NCI-H748 (cell line): ENCODE results near the gene SLFN12L.
A peak's percentile ranks its signal among the peaks of the same experiment; 100 is the strongest.
"Not testable (repeated sequence)": the region's sequence is repeated elsewhere in the genome, so short reads cannot be mapped to it uniquely, and the experiment has no call there.

Source experiments
- DNase-seq: peaks from one replicate; lab custom pipeline; 2025; ENCODE audit not compliant: unreplicated experiment; lab: John Stamatoyannopoulos, UW

SLFN12L gene

GRCh38 chr17:35537601-35538141 is at the start of gene SLFN12L:
Gene SLFN12L (minus strand): TSS chr17:35537678. CDS start chr17:35522364, 15,314 bp downstream.
- no peak for DNase-seq

GRCh38 chr17:35586569-35587073 is 49.1 kb upstream of the SLFN12L start:
- DNase-seq, result no peak

GRCh38 chr17:35584061-35584460 is 46.6 kb upstream of the SLFN12L start:
- DNase-seq, result no peak

GRCh38 chr17:35578929-35579432 is 41.5 kb upstream of the SLFN12L start:
- DNase-seq, result peak; percentile 16

GRCh38 chr17:35578197-35578928 is 40.9 kb upstream of the SLFN12L start, which contains the start of gene PEX12:
Gene PEX12 (minus strand): TSS chr17:35578571. CDS start chr17:35578021, 550 bp downstream.
- peak; percentile 94 for DNase-seq

- peak; percentile 26 for DNase-seq
These were observed 40.3 kb upstream of the SLFN12L start for GRCh38 chr17:35577830-35578196.

GRCh38 chr17:35575759-35576158 is 38.3 kb upstream of the SLFN12L start:
- no peak for DNase-seq

GRCh38 chr17:35569405-35569804 is 31.9 kb upstream of the SLFN12L start:
- DNase-seq, result no peak

GRCh38 chr17:35568561-35568960 is 31.1 kb upstream of the SLFN12L start:
- no peak for DNase-seq

GRCh38 chr17:35566968-35567367 is 29.5 kb upstream of the SLFN12L start:
- no peak for DNase-seq

GRCh38 chr17:35563181-35563580 is 25.7 kb upstream of the SLFN12L start:
- DNase-seq, result not testable (repeated sequence)

- no peak for DNase-seq
These were observed 23.2 kb upstream of the SLFN12L start, which contains the start of gene SLFN14 for GRCh38 chr17:35560703-35561102. Gene SLFN14 (minus strand): TSS chr17:35560819. CDS start chr17:35558062, 2,757 bp downstream.

- no peak for DNase-seq
These were observed 22.2 kb upstream of the SLFN12L start for GRCh38 chr17:35559495-35560210.

GRCh38 chr17:35557353-35557752 is 19.9 kb upstream of the SLFN12L start:
- DNase-seq, result no peak

- no peak for DNase-seq
These were observed 18.2 kb upstream of the SLFN12L start for GRCh38 chr17:35555691-35556090.

- DNase-seq, result no peak
These were observed 17.2 kb upstream of the SLFN12L start for GRCh38 chr17:35554668-35555067.

GRCh38 chr17:35553310-35553709 is 15.8 kb upstream of the SLFN12L start:
- no peak for DNase-seq

- no peak for DNase-seq
These were observed 11.5 kb upstream of the SLFN12L start for GRCh38 chr17:35548978-35549377.

- DNase-seq, result no peak
These were observed 10.8 kb upstream of the SLFN12L start for GRCh38 chr17:35548208-35548810.

GRCh38 chr17:35546487-35546886 is 9.0 kb upstream of the SLFN12L start:
- no peak for DNase-seq

GRCh38 chr17:35545150-35545549 is 7.7 kb upstream of the SLFN12L start:
- no peak for DNase-seq
